MCF 10A (cell line): ENCODE data around the gene AGER. TPM values are rescaled to one million over a fixed set of nuclear protein-coding genes. Genes with fewer than 3 reads are reported as not detected.

Experiments
- BruUV-seq: library from RNA; stranded (reverse); fragments of 400-500 nt; replicated peaks from 2 replicates; lab custom pipeline; 2021; lab: Mats Ljungman, UMichigan
- CTCF ChIA-PET: fragments of 300-600 bp; sonication (Branson Sonifier 250); formaldehyde crosslinking; extraction: SDS; loops from one replicate; lab custom pipeline; 2021; ENCODE audit warnings: antibody characterized with exemption, inconsistent platforms; lab: Yijun Ruan, JAX
- POLR2A ChIA-PET: fragments of 300-600, 350-650 bp; sonication (Branson Sonifier 250); formaldehyde crosslinking; extraction: SDS; loops from one replicate; lab custom pipeline; 2020; ENCODE audit warnings: antibody characterized with exemption, inconsistent platforms; lab: Yijun Ruan, JAX
- DNase-seq: peaks from one replicate; pipeline ENCODE4 v3.0.0-alpha.2; 2018; ENCODE audit not compliant: unreplicated experiment
- H3K27ac Mint-ChIP-seq: one replicate; pipeline ENCODE4 v1.8.0; 2022; ENCODE audit warnings: mild to moderate bottlenecking, low read depth, mixed read lengths; ENCODE audit not compliant: unreplicated experiment
- H3K27me3 Mint-ChIP-seq: one replicate; pipeline ENCODE4 v1.8.0; 2022; ENCODE audit warnings: mixed read lengths; ENCODE audit not compliant: insufficient read depth, unreplicated experiment
- H3K36me3 Mint-ChIP-seq: one replicate; pipeline ENCODE4 v1.8.0; 2022; ENCODE audit warnings: mild to moderate bottlenecking, moderate library complexity, mixed read lengths; ENCODE audit not compliant: insufficient read depth, unreplicated experiment
- H3K4me1 Mint-ChIP-seq: one replicate; pipeline ENCODE4 v1.8.0; 2022; ENCODE audit warnings: mixed read lengths; ENCODE audit not compliant: insufficient read depth, unreplicated experiment
- H3K4me3 Mint-ChIP-seq: one replicate; pipeline ENCODE4 v1.8.0; 2022; ENCODE audit warnings: mild to moderate bottlenecking, moderate library complexity, mixed read lengths; ENCODE audit not compliant: unreplicated experiment
- H3K9me3 Mint-ChIP-seq: one replicate; pipeline ENCODE4 v1.8.0; 2022; ENCODE audit warnings: mixed read lengths; ENCODE audit not compliant: unreplicated experiment
- CTCF ChIP-seq: fragments of 200-600 bp; IDR thresholded peaks from one replicate; pipeline ENCODE4 v1.8.0; 2022; ENCODE audit warnings: antibody characterized with exemption, mild to moderate bottlenecking; ENCODE audit not compliant: unreplicated experiment
- intact Hi-C: fragments of 100-400 bp; cut with micrococcal nuclease; formaldehyde crosslinking; loops from 2 replicates; pipeline ENCODE4 v1.14.1; 2022
- total RNA-seq: library from RNA; stranded (reverse); gene quantifications from 2 replicates; pipeline ENCODE4 v1.2.3, GENCODE V29; 2022

AGER gene
- total RNA-seq, 1 experiment from 2014 or later = 8.0 TPM

GRCh38 chr6:32204268-32204715 is 20.2 kb upstream of the AGER start:
- TF ChIP-seq CTCF = no peak
- intact Hi-C loops = no loop called here
- ChIA-PET POLR2A (interaction anchor here (0.6 kb wide), 1 partner anchor 8 kb away, joined by 3 read pairs; no protein-coding TSS in a partner anchor), CTCF (interaction anchor here (1.1 kb wide), 1 partner anchor 21 kb away, joined by 3 read pairs; no protein-coding TSS in a partner anchor)
- Mint-ChIP-seq H3K36me3 (peaks cover 6% of the 10 kb centered on the region), H3K4me1 (no peaks in the 10 kb centered on the region), H3K27me3 (peaks cover 24% of the 10 kb centered on the region), H3K27ac (no peak overlapping the region), H3K9me3 (no peaks in the 10 kb centered on the region), H3K4me3 (no peak overlapping the region)
- BruUV-seq = no TSS peak
- DNase-seq = no peak

DNA sequence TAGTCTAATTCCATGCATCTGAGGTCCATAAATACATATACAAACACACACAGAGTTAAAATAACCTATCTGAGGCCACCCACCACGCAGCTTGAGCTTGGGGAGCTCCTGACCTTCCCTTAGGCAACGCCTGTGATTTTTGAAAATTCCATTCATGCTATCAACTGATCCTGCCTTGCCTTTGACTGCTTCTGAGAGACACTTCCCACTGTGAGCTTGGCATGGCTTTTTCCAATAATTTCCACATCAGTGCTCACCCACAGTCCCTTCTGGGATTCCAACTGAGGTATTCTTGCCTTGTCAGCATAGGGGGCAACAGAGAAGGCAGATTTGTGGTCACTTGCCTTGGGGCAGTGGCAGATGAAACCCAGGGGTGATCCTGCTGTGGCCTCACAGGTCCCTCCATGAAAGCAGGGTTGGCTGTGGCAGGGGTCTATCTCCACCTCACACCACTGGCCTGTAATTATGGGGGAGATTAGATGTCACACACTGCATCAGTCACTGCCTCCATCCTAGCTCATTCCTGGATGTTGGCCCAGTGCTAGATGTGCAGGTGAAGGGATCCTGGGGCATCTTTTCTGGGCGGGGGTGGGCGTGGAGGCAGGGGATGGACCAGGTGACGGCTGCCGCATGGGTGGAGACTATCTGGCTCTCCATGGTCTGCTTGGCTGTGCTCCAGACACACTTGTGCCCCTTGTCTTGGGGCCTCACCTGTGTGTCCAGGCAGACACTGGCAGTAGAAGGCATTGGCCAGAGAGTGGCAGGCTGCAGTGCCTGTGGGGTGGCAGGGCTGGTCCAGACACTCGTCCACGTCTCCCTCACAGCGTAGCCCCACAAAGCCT is 19.6 kb upstream of the AGER start:
- CTCF ChIA-PET = no interaction called here
- H3K9me3 Mint-ChIP-seq = no peaks in the 10 kb centered on the region

DNA sequence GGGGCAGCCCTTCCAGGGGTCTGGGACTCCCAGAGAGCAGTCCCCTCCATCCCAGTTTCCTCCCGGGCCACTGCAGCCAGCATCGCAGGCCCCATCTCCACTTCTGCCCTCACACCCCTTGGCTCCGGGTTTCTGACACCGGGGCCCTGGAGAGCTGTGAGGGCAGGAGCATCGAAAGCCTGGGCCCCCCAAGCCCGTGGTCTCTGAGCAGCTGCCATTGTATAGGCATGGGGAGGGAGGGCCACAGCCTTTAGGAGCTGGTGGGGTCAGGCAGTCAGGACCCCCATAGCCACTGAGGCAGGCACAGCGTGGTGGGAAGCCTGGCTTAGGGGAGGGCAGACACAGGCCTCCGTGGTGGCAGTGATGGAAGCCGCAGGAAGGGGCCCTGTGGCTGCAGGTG is 18.1 kb upstream of the AGER start:
- CTCF ChIA-PET = no interaction called here
- TF ChIP-seq CTCF = no peak
- no peak for DNase-seq

More for the DNA sequence above, 19.6 kb upstream of the AGER start:
- peaks cover 24% of the 10 kb centered on the region for H3K27me3 Mint-ChIP-seq
- no peak for DNase-seq
- TF ChIP-seq CTCF = no peak
- intact Hi-C loops = no loop called here
- no peak overlapping the region for H3K4me3 Mint-ChIP-seq
- no peaks in the 10 kb centered on the region for H3K4me1 Mint-ChIP-seq
- POLR2A ChIA-PET = interaction anchor here (1.0 kb wide), 1 partner anchor 14 kb away, joined by 3 read pairs; the partner anchor contains the start of gene PBX2
- H3K36me3 Mint-ChIP-seq = peaks cover 6% of the 10 kb centered on the region
- BruUV-seq = no TSS peak
- no peak overlapping the region for H3K27ac Mint-ChIP-seq

GRCh38 chr6:32200711-32201475 is 16.8 kb upstream of the AGER start:
- intact Hi-C loops = no loop called here
- CTCF ChIA-PET = no interaction called here
- no peak for TF ChIP-seq CTCF

More for the DNA sequence above, 18.1 kb upstream of the AGER start:
- no TSS peak for BruUV-seq
- intact Hi-C loops = no loop called here
- POLR2A ChIA-PET = interaction anchor here (1.0 kb wide), 1 partner anchor 12 kb away, joined by 3 read pairs; the partner anchor contains the start of gene PBX2
- H3K4me3 Mint-ChIP-seq = no peak overlapping the region
- H3K36me3 Mint-ChIP-seq = peaks cover 6% of the 10 kb centered on the region
- peaks cover 24% of the 10 kb centered on the region for H3K27me3 Mint-ChIP-seq
- no peaks in the 10 kb centered on the region for H3K9me3 Mint-ChIP-seq
- no peaks in the 10 kb centered on the region for H3K4me1 Mint-ChIP-seq
- no peak overlapping the region for H3K27ac Mint-ChIP-seq

More at GRCh38 chr6:32200711-32201475, 16.8 kb upstream of the AGER start:
- Mint-ChIP-seq H3K4me3 (no peak overlapping the region), H3K27ac (no peak overlapping the region), H3K36me3 (peaks cover 6% of the 10 kb centered on the region), H3K27me3 (peaks cover 24% of the 10 kb centered on the region), H3K9me3 (no peaks in the 10 kb centered on the region), H3K4me1 (no peaks in the 10 kb centered on the region)
- no peak for DNase-seq
- BruUV-seq = no TSS peak
- POLR2A ChIA-PET = no interaction called here
